ENCODE data around the gene NOX1.

NOX1 gene

DNA sequence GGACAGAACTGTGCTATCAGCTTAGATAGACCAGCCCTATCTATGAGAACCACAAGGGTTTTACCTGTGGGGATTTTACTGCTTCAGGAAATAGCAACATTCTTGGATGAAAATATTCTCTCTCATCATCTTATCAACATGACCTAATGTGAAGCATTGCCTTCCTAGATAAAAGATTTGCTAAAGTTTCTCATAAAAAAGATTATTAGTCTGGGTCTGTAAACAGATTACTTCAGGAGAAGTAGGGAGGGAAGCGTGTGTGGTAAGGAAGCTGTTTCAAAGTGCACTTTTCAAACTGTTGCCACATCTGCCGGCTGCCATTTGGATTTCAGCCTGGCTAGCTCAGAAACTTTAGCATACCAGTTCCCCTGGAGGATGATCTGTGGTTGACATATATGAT, at the start of gene NOX1:
NOX1 (minus strand) TSS at position 35 of the 400 bp plus-strand sequence. CDS start 220 bp downstream, outside the sequence.
- DNase-seq (ENCODE audit: low read depth in 2 of 2), result no peak

DNA sequence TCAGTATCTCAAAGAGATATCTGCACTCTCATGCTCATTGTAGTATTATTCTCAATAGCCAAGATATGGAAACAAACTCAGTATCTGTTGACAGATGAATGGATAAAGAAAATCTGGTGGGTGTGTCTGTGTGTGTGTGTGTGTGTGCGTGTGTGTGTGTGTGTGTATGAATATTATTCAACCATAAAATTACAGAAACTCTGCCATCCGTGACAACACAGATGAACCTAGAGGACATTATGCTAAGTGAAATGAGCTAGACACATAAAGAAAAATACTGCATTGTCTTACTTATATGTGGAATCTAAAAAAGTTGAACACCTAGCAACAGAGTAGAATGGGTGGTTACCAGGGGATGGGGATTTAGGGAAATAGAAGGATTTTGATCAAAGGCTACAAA, 41.4 kb upstream of the NOX1 start:
- DNase-seq (ENCODE audit: low read depth in 2 of 2), result no peak

DNA sequence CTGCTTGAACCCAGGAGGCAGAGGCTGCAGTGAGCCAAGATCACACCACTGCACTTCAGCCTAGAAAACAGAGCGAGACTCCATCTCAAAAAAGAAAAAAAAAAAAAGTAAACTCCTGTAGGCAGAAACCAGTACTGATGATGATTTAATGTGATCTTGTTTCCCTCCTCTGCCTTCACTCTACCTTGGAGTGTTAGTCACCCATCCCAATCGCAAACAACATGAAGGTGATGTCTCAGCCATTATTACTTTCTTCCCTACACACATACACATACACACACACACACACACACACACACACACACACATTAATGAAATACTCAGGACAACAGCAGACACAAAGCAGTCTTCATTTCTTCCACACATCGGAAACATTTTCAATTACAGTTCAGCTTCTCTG, 39.0 kb upstream of the NOX1 start:
- no peak for DNase-seq (ENCODE audit: low read depth in 2 of 2)

DNA sequence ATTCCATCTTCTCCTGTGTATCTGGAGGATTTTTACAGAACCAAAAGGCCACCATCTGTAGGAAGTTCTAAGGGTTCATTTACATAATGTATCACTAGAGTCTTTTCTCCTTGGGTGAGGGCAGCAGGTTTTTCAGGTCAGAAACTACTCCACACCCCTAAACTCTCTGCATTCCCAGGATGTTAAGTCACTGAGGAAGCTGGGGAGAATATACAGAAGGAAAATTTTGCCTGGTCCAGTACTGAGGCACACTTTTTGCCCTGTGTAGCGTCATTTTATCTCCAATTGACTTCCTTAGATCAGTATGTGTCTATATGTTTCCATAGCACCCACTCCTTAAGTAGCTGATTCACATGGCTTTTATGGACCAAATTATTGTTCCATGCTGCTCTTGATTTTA, 37.6 kb upstream of the NOX1 start:
- no peak for DNase-seq (ENCODE audit: low read depth in 2 of 2)

DNA sequence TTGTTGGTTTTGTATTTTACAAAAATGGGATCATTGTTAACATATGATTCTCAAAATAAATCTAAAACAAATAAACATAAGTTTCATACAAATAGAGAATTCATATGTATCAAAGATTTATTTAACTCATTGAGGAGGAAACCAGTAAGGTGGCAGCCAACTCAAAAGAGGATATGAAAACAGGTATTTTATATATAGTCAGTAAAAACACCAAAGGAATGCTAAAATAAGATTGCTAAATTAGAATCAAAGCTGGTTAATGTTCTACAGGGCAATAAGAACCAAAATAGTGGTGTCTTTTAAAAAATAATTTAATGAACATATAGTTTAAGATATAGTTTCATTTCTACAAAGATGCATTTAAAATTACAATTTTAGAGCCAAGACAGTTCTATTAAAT, 31.5 kb upstream of the NOX1 start:
- DNase-seq (ENCODE audit: low read depth in 2 of 2), result no peak

DNA sequence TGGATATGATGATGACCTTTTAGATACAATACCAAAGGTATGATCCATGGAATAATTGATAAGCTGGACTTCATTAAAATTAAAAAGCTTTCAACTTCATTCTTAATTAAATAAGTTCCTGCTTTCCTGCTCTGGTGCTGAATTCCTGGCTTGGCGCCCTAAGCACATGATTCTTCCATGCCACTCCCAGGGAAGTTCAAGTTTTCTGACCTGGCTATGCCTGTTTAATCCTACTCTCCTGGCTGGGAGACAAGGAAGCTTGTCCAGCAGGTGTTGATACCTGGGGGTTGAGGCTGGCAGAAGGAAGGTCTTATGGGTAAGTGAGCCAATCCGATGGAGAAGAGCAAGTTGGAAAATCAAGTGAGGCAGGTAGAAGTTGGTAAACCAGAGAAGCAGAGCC, 30.3 kb upstream of the NOX1 start:
- no peak for DNase-seq (ENCODE audit: low read depth in 2 of 2)

DNA sequence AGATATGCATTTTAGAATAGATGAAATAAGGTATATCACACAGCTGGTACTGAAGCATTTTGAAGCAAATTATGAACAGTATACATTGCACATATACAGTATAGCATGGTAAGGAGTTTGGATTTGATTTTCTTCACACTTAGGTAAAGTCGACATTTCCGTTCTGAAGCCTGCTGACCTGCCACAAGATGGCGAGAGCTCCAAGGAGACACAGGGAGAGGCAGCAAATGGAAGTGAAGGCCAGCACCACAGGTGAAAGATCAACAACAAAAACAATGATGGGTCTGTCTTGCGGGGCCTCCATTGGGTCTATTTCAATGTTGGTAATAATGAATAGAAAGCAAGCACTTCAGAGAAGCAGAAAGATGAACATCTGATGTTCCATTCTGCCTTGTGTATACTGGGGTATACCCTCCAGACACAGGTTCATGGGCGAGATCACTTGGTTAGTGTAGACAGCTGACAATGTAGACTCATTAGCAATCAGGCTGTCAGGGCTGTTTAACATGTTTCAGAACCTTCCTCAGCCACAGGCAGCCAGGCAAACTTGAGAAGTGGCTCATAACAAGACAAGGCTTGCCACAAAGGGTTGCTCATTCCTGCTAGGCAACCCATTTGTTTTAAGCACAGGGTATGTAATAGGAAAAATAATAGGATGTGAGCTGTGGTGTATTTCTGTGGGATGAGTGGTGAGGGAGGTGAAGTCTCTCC, 21.4 kb upstream of the NOX1 start:
- DNase-seq (ENCODE audit: low read depth in 2 of 2), result peak in 1 of 2 donors; percentile 1

DNA sequence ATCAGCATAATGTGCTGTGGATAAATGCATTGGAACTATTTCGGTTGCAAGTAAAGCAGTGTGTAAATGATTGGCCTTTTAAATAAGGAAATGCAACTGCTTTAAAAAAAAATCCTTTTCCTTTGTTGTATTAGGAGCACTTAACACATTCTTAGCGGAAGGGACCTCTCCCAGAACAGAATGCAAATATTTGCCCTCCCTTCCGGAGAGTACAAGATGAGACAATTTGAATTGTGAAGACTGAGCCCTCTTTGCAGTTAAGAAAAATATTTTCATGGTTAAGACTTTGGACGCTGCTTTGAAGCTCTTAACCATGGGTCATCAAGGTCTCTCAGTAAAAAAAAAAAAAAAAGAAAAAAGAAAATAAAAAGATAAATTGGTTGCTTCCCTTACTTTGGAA, 9.5 kb upstream of the NOX1 start:
- no peak for DNase-seq (ENCODE audit: low read depth in 2 of 2)

DNA sequence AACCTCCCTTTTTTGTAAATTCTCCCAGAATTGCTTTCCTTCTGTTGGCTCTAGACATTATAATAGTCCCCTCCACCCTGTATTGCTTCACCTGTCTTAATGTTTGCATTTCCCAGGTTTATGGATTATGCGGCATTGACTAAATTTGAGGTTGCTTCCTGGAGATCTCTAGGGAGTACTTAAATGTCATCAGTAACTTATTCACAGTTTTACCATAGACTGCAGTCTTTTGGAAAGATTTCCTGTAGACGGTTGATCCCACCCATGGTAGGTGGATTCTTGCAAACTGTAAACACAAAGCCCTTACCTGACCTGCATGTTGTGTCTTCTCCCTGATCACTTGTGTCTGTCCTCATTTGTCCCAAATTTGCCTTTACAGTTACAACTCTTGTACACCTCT, 6.2 kb upstream of the NOX1 start:
- DNase-seq (ENCODE audit: low read depth in 2 of 2), result no peak

DNA sequence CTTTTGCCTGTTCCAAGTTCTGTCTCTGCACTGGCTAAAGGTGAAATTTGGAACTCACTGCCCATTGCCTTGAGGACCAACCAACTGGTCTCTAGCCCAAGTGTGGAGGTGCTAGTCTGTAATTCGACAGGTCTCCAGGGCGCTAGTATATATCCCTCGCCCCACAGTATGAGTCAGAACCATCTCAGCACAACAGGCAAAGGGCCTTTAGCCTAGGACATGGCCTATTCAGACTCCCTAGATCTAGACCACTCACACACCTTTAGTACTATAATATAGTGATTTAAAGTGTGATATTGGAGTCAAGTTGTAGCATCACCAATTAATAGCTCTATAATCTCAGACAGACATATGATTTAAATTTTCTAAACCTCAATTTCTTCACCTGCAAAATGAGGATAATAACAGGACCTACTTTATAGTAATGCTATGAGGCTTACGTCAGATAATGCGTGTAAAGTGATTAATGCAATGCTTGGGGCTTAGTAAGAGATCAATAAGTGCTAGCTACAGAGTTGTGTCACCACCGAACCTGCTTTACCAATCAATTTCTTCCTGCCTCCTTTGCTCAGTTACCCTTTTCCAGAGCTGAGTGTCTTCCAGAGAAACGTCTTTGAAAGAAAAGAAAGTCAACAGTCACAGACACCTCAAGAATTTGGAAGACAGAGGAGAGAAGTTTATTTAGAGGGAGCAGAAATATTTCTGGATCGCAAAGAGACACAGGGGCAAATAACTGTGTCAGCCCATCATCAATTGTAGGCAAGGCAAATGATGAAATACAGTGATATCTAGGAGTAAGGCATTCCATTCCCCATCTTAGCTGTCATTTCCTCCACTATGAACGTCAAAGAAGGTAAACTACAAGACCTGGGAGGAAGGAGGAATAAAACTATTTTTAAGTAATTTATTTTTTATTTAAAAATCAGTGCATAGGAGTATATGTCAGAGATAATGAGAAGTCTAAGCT, 2.3 kb downstream of the NOX1 start:
- DNase-seq (ENCODE audit: low read depth in 2 of 2), result no peak

DNA sequence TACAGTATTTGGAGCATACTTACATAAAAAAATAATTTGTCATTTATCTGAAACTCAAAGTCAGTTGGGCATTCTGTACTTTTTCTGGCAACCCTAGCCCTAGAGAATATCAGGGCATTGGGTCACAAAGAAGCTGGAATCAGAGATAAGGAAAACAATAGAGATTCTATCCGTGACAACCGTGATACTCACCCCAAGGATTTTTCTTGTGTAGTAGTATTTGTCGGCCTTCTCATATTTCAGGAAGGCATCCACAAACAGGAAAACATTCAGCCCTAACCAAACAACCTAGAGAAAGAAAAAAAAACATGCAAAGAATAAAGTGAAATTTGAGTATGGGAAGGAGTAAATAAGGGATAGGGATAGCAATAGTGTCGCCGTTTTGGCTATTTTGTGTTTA, 3.6 kb downstream of the NOX1 start:
- DNase-seq (ENCODE audit: low read depth in 2 of 2), result no peak

DNA sequence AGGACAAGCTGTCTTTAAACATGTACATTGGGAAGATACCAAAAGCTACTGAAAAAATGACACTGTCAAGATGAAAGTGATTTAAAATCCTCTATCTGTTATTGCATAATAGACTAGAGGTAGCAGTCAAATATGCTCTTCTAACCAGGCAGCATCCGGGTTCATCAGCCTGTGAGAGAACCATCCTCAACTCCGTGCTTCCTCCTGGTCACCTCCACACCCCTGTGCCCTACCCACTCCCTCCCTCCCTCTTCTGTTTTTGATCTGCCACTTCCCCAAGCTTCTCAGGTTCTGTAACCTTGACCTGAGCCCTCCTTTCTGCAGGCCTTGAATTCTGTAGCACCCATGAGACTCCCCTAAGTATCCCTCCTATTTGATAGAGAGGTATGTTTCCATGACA, 5.9 kb downstream of the NOX1 start:
- DNase-seq (ENCODE audit: low read depth in 2 of 2), result no peak

DNA sequence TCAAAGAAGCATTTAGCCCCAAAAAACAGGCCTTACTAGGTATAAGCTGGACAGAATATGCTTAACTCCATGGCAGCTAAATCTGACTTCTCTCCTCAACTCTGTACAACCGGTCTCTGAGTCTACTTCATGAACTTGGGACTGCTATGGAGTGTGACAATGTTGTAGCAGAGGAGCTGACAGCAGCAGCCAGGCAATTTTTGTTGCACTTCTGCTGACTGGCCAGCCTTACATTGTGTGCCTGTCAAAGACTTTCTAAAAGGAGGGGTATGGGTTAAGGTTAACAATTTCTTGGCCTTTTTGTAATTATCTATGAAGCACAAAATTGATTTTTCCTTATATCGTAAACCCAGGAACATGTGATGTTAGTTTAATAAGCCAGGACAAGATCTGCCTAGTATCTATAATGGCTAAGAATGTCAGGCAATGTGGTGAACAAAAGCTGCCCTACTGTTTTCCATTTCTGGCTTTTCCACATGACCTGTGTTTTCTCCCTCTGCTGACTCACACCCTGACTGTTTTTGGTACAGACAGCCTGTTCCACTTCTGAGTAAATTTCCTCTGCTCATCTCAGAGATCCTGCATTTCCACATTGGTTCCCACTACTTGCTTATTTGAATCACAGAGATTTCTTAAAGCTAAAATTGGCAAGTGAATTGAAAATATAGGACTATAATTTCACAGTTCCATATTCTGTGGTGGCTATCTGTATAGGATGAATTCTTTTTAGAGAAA, 9.3 kb downstream of the NOX1 start:
- no peak for DNase-seq (ENCODE audit: low read depth in 2 of 2)

DNA sequence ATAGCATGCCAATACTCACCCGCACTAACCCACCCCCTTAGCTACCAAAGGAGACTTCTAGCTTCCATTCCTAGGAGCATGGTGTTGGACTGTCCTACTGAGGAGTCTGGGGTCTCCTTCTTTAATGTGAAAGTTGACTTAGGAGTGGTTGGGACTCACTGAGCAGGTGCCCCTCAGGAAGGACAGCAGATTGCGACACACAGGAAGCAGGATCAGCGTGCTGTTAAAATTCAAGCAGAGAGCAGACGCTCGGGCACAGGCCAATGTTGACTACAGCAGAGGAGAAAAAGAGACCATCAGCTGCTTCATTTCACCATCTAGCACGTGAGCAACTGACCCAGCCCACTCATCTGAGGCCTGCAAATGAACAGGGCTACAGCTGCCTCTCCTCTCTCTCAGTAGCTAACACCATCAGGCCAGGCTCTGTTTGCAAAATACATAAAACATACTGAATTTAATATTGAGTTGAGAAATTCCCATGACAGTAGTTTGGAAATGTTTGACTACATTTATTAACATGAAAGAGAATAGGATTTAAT, 10.8 kb downstream of the NOX1 start:
- no peak for DNase-seq (ENCODE audit: low read depth in 2 of 2)

DNA sequence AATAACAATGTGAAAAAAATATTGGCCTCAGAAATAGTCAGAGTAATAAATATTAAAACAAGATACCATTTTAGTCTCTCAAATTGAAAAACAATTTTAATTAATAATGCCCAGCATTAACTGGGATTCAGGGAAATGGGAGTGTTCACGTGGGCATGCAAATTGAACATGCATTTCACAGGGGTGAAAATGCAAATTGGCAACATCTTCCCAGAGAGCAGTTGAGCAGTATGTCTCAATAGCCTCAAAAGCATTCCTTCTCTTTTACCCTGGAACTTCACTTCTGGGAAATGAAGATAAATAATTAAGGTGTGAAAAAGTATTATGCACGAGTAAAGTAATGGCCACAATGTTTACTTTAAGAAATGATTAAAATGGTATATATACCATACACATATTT, 21.3 kb downstream of the NOX1 start:
- DNase-seq (ENCODE audit: low read depth in 2 of 2), result no peak

DNA sequence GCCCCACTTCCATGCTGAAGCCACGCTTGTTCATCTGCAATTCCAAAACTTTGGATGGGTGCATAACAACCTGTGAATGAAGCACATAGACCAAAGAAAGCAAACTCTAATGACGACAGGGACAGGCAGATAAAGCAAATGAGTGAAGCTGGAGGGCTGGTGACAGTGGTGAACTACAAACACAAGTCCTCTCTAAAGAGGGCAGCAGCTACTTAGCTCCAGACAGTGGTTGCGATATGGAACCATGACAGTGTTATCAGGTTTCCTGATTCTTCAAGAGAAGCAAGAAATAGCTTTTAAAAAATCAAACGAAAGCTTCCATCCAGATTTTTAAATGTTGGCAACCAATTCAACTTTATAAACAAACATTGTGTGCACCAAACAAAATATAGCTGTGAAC, 23.8 kb downstream of the NOX1 start:
- no peak for DNase-seq (ENCODE audit: low read depth in 2 of 2)

DNA sequence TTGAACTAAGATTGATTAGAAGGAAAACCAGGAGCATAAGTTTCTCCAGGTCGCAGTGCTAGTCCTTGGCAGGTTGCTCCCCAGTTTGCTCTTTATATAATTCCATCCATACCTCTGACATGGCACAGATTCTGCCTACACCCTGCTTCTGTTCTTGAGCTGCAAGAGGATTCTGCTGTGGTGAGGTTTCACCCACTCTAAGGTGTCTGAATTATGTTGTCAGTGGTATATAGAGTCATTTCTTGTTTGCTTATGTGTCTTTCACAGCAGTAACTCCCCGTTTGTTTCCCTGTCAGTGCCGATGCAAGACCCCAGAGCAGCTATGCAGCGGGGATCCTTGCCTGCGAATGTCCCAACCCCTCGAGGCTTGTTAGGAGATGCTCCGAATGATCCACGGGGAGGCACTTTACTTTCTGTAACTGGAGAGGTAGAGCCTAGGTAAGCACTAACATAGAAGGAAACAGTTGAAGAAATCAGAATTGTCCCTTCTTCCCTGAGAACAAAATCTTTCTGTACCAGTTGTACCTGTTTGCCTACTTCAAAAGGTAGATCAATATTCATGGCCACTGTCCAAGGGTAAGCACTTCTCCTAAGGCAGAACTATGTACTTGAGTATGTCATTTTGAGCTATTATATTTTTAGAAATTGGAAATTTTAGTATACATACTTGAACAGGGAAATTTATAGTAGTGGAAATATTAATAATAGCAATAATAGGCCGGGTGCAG, 42.8 kb downstream of the NOX1 start:
- no peak for DNase-seq (ENCODE audit: low read depth in 2 of 2)

DNA sequence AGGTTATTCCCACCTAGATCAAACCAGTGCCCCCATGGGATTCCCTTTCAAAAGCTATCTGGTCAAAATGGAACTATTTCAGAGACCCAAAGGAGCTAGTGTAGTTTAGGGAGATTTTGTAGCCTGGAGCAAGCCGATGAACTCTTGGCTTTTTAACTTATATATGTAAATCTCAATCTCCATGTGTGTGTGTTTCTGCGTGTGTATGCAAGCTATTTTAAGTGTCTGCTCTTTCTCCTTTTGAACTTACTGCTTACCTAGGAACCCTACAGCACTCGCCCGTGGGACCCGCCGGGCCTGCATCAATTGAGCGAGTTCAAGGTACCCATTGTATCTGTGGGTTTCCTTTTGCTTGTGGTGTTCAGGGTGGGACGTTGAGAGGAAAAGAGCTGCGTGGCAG, 43.6 kb downstream of the NOX1 start:
- DNase-seq (ENCODE audit: low read depth in 2 of 2), result no peak

DNA sequence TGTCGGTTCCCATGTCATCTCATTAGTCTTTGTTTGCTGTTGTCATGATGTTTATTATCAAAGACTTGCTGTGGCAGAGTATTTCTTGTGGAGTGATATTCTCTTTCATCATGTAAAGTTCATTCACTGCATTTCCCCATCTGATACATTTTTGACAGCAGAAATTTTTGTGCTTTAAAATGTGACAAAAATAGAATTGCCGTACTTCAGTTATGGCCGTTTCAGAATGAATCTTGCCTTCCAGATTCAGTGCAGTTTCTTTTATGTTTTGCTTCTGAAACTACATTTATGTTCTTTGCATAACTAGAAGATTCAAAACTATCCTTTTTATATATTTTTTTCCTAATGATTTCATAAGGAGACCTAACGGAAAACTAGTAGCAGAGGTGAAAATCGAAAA, 44.0 kb downstream of the NOX1 start:
- DNase-seq (ENCODE audit: low read depth in 2 of 2), result no peak

DNA sequence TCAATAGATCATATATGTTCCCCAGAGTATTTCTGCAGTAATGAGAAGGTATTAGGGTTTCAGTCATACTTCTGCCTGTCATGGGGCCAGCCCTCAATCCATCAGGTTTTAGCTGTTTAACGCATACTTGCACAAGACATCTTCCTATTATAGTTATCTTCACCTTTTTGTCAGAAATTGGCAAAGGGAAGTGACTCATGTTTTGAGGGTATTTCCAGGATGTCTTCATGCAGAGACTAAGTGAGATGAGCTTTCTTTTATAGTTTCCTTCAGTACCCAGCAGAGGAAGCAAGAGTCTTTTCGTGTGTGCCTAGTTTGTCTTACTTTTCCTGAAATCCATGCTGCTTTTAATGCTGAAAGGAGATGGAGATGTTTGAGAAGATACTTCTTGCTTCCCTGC, 44.4 kb downstream of the NOX1 start:
- no peak for DNase-seq (ENCODE audit: low read depth in 2 of 2)

DNA sequence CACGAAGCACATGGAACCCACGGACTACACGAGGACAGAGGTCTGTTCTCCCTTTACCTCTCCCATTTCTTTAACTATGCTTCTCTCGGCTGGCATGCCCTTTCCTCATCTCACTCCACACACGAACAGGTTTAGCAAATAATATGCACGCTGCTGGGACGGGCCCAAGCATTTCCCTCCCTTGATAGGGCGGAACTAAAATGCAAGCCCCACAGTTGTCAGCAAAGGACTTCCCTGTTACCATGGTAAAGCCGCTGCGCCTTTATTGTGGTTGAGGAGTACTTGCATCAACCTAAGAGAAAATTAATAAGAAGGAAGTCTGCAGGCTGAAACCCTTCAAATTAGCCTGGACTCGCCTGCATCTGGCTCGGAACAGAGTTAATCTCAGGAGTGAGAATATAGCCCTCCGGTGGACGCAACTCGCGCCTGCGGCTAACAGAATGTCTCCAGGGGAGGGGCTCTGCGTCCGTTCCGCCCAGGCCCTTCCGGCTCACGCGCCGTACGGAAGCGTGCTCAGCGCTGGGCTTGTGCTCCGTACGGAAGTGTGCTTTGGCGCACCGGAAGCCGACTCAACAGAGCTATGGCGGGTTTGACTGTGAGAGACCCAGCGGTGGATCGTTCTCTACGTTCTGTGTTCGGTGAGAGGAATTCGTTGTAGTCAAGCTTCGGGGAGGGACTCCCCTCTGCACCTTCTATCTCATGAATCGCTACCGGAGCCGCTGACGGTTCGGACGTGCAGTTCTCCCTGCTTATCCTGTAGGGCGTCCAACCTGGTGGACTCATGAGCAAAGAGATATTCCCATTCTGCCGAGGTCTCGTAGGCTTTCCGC, 54.1 kb downstream of the NOX1 start, which contains the start of gene CSTF2:
CSTF2 (plus strand) TSS at position 555 of the 830 bp plus-strand sequence; CDS start at position 581, 26 bp downstream.
- peak; percentile 66 for DNase-seq (ENCODE audit: low read depth in 2 of 2)
